HepG2 (cell line): Measurements from ENCODE around the gene TP53TG5. TPM values are rescaled to one million over a fixed set of nuclear protein-coding genes. Genes with fewer than 3 reads are reported as not detected.
A peak's percentile ranks its signal among the peaks of the same experiment; 100 is the strongest.

Experiments
- AGO1 ChIP-seq: fragments of 200-400 bp; formaldehyde crosslinking; IDR thresholded peaks from 2 replicates; pipeline ENCODE4 v1.6.1; 2017; ENCODE audit warnings: mild to moderate bottlenecking, low read depth, low read length, moderate library complexity; ENCODE audit not compliant: poor library complexity, severe bottlenecking
- CHCHD3 ChIP-seq: sonication (generic); formaldehyde crosslinking; IDR thresholded peaks from 2 replicates; pipeline ENCODE4 v1.8.0; 2022; ENCODE audit warnings: mild to moderate bottlenecking, missing genetic modification reagents, moderate library complexity
- HMG20A ChIP-seq: IDR thresholded peaks from 2 replicates; pipeline ENCODE4 v1.6.1; 2016; ENCODE audit warnings: borderline replicate concordance
- MXD4 ChIP-seq: IDR thresholded peaks from 2 replicates; pipeline ENCODE4 v1.6.1; 2016; ENCODE audit warnings: mild to moderate bottlenecking, missing biosample characterization, missing genetic modification reagents
- NR2F6 ChIP-seq, 2 experiments: IDR thresholded peaks; 2 replicates each; pipeline ENCODE4 v1.6.1; 2016; ENCODE audit warnings: antibody characterized with exemption in 1 of 2, mild to moderate bottlenecking in 1 of 2
- SMYD3 ChIP-seq: sonication (generic); formaldehyde crosslinking; IDR thresholded peaks from 2 replicates; pipeline ENCODE4 v1.8.1; 2023; ENCODE audit warnings: mild to moderate bottlenecking, missing genetic modification reagents
- U2AF1 ChIP-seq: fragments of 200-400 bp; formaldehyde crosslinking; optimal IDR thresholded peaks from 2 replicates; pipeline ENCODE3; 2017; ENCODE audit warnings: mild to moderate bottlenecking, low read depth, low read length
- ZNF441 ChIP-seq: sonication (generic); formaldehyde crosslinking; IDR thresholded peaks from 2 replicates; pipeline ENCODE4 v1.7.0; 2021; ENCODE audit warnings: missing genetic modification reagents, borderline replicate concordance
- polyA plus RNA-seq, 8 experiments: library from polyadenylated mRNA; depleted of rRNA in 3 of 8; stranded (reverse) in 7 of 8; unstranded in 1 of 8; fragments of >200 nt; fragmentation: Illumina TruSeq in 4 of 8; extraction: Trizol in 4 of 8; gene quantifications; 2 replicates each; pipeline versions ENCODE4 v1.2.1 to v1.2.3, GENCODE V29; 2011 to 2016; ENCODE audit warnings: low read depth in 4 of 8, missing spikeins in 1 of 8, mixed read lengths in 1 of 8; ENCODE audit not compliant: insufficient read depth in 1 of 8
- total RNA-seq, 5 experiments: library from RNA; depleted of rRNA; stranded (reverse); fragments of >200 nt; fragmentation: Illumina TruSeq; extraction: Trizol; gene quantifications; 2 replicates each; pipeline ENCODE4 v1.2.3, GENCODE V29; 2016; ENCODE audit warnings: low read depth in 1 of 5
- TF ChIP-seq, protein P1 (sequence below): sonication (generic); formaldehyde crosslinking; IDR thresholded peaks from 2 replicates; pipeline ENCODE4 v1.5.0; 2020; ENCODE audit warnings: missing genetic modification reagents
- TF ChIP-seq, protein P2 (sequence below): sonication (generic); formaldehyde crosslinking; IDR thresholded peaks from 2 replicates; pipeline ENCODE4 v1.4.0; 2020; ENCODE audit warnings: missing genetic modification reagents, borderline replicate concordance
- TF ChIP-seq, protein P3 (sequence below): sonication (generic); formaldehyde crosslinking; IDR thresholded peaks from 2 replicates; pipeline ENCODE4 v1.9.0; 2021; ENCODE audit warnings: mild to moderate bottlenecking, missing genetic modification reagents
- TF ChIP-seq, protein P4 (sequence below): sonication (generic); formaldehyde crosslinking; IDR thresholded peaks from 2 replicates; pipeline ENCODE4 v1.8.0; 2023; ENCODE audit warnings: mild to moderate bottlenecking, missing genetic modification reagents
- TF ChIP-seq, protein P5 (sequence below): IDR thresholded peaks from 2 replicates; pipeline ENCODE4 v1.6.1; 2018; ENCODE audit warnings: missing genetic modification reagents, mild to moderate bottlenecking, missing compliant biosample characterization

The TP53TG5 gene
- total and polyA plus RNA-seq, 2 of the 13 experiments (the other 11 are each of a cell fraction or from before 2014, with no cell fraction given): 0.11 TPM; not detected in 1

DNA sequence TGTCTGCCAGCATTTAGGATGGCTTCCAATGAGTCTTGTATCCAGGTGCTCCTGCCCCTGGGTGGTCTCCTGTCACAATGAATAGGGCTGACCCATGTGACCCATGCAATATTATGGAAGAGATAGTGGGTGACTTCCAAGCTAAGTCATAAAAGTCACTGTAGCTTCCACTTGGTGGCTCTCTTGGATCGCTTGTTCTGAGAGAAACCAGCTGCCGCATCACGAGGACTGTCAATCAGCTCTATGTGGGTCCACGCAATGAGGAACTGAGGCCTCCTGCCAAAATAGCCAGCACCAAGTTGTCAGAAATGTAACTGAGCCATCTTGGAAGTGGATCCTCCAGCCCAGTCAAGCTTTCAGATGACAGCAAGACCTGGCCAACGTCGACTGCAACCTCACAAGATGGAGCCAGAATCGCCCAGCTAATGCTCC lies 55.2 kb downstream of the TP53TG5 start (continued):
- TF ChIP-seq, protein P1, sequence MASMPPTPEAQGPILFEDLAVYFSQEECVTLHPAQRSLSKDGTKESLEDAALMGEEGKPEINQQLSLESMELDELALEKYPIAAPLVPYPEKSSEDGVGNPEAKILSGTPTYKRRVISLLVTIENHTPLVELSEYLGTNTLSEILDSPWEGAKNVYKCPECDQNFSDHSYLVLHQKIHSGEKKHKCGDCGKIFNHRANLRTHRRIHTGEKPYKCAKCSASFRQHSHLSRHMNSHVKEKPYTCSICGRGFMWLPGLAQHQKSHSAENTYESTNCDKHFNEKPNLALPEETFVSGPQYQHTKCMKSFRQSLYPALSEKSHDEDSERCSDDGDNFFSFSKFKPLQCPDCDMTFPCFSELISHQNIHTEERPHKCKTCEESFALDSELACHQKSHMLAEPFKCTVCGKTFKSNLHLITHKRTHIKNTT (CRISPR knock-in tag): no peak
- TF ChIP-seq AGO1 (no peak), MXD4 (CRISPR knock-in tag) (peak; percentile 57; the same call in 1 of the 2 replicates), U2AF1 (no peak), CHCHD3 (no peak), HMG20A (no peak), NR2F6 (IDR thresholded peaks at IDR 0.05) (no peak), NR2F6 (CRISPR knock-in tag; IDR thresholded peaks at IDR 0.05) (peak; percentile 79), SMYD3 (CRISPR knock-in tag) (peak; percentile 76; the same call in 1 of the 2 replicates), ZNF441 (CRISPR knock-in tag) (no peak)
- TF ChIP-seq, protein P2, sequence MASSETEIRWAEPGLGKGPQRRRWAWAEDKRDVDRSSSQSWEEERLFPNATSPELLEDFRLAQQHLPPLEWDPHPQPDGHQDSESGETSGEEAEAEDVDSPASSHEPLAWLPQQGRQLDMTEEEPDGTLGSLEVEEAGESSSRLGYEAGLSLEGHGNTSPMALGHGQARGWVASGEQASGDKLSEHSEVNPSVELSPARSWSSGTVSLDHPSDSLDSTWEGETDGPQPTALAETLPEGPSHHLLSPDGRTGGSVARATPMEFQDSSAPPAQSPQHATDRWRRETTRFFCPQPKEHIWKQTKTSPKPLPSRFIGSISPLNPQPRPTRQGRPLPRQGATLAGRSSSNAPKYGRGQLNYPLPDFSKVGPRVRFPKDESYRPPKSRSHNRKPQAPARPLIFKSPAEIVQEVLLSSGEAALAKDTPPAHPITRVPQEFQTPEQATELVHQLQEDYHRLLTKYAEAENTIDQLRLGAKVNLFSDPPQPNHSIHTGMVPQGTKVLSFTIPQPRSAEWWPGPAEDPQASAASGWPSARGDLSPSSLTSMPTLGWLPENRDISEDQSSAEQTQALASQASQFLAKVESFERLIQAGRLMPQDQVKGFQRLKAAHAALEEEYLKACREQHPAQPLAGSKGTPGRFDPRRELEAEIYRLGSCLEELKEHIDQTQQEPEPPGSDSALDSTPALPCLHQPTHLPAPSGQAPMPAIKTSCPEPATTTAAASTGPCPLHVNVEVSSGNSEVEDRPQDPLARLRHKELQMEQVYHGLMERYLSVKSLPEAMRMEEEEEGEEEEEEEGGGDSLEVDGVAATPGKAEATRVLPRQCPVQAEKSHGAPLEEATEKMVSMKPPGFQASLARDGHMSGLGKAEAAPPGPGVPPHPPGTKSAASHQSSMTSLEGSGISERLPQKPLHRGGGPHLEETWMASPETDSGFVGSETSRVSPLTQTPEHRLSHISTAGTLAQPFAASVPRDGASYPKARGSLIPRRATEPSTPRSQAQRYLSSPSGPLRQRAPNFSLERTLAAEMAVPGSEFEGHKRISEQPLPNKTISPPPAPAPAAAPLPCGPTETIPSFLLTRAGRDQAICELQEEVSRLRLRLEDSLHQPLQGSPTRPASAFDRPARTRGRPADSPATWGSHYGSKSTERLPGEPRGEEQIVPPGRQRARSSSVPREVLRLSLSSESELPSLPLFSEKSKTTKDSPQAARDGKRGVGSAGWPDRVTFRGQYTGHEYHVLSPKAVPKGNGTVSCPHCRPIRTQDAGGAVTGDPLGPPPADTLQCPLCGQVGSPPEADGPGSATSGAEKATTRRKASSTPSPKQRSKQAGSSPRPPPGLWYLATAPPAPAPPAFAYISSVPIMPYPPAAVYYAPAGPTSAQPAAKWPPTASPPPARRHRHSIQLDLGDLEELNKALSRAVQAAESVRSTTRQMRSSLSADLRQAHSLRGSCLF (CRISPR knock-in tag): no peak
- TF ChIP-seq, protein P3, sequence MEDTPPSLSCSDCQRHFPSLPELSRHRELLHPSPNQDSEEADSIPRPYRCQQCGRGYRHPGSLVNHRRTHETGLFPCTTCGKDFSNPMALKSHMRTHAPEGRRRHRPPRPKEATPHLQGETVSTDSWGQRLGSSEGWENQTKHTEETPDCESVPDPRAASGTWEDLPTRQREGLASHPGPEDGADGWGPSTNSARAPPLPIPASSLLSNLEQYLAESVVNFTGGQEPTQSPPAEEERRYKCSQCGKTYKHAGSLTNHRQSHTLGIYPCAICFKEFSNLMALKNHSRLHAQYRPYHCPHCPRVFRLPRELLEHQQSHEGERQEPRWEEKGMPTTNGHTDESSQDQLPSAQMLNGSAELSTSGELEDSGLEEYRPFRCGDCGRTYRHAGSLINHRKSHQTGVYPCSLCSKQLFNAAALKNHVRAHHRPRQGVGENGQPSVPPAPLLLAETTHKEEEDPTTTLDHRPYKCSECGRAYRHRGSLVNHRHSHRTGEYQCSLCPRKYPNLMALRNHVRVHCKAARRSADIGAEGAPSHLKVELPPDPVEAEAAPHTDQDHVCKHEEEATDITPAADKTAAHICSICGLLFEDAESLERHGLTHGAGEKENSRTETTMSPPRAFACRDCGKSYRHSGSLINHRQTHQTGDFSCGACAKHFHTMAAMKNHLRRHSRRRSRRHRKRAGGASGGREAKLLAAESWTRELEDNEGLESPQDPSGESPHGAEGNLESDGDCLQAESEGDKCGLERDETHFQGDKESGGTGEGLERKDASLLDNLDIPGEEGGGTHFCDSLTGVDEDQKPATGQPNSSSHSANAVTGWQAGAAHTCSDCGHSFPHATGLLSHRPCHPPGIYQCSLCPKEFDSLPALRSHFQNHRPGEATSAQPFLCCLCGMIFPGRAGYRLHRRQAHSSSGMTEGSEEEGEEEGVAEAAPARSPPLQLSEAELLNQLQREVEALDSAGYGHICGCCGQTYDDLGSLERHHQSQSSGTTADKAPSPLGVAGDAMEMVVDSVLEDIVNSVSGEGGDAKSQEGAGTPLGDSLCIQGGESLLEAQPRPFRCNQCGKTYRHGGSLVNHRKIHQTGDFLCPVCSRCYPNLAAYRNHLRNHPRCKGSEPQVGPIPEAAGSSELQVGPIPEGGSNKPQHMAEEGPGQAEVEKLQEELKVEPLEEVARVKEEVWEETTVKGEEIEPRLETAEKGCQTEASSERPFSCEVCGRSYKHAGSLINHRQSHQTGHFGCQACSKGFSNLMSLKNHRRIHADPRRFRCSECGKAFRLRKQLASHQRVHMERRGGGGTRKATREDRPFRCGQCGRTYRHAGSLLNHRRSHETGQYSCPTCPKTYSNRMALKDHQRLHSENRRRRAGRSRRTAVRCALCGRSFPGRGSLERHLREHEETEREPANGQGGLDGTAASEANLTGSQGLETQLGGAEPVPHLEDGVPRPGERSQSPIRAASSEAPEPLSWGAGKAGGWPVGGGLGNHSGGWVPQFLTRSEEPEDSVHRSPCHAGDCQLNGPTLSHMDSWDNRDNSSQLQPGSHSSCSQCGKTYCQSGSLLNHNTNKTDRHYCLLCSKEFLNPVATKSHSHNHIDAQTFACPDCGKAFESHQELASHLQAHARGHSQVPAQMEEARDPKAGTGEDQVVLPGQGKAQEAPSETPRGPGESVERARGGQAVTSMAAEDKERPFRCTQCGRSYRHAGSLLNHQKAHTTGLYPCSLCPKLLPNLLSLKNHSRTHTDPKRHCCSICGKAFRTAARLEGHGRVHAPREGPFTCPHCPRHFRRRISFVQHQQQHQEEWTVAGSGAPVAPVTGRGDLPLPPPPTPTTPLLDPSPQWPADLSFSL: no peak
- TF ChIP-seq, protein P4, sequence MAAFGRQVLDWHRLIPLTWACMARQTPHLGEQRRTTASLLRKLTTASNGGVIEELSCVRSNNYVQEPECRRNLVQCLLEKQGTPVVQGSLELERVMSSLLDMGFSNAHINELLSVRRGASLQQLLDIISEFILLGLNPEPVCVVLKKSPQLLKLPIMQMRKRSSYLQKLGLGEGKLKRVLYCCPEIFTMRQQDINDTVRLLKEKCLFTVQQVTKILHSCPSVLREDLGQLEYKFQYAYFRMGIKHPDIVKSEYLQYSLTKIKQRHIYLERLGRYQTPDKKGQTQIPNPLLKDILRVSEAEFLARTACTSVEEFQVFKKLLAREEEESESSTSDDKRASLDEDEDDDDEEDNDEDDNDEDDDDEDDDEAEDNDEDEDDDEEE (CRISPR knock-in tag): no peak
- TF ChIP-seq, protein P5, sequence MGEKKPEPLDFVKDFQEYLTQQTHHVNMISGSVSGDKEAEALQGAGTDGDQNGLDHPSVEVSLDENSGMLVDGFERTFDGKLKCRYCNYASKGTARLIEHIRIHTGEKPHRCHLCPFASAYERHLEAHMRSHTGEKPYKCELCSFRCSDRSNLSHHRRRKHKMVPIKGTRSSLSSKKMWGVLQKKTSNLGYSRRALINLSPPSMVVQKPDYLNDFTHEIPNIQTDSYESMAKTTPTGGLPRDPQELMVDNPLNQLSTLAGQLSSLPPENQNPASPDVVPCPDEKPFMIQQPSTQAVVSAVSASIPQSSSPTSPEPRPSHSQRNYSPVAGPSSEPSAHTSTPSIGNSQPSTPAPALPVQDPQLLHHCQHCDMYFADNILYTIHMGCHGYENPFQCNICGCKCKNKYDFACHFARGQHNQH (CRISPR knock-in tag): no peak
